Smooth muscle cell (in vitro differentiated cells): ENCODE data around the gene SMTNL1. TPM values are rescaled to one million over a fixed set of nuclear protein-coding genes. Genes with fewer than 3 reads are reported as not detected.

Experiments
- DNase-seq: peaks from one replicate; lab custom pipeline; 2025; ENCODE audit not compliant: unreplicated experiment; lab: John Stamatoyannopoulos, UW
- H2AFZ ChIP-seq: fragments of 200-600 bp; sonication (generic); 2 replicates; pipeline ENCODE4 v1.6.0; 2016; ENCODE audit warnings: antibody characterized with exemption, low read depth, mild to moderate bottlenecking
- H3F3A ChIP-seq: fragments of 200-600 bp; sonication (generic); 2 replicates; pipeline ENCODE4 v1.6.0; 2017; ENCODE audit warnings: antibody characterized with exemption, low read depth
- H3K27ac ChIP-seq: fragments of 200-600 bp; sonication (generic); 2 replicates; pipeline ENCODE4 v1.5.1; 2016; ENCODE audit warnings: low read depth, mild to moderate bottlenecking
- H3K27me3 ChIP-seq: fragments of 200-600 bp; sonication (generic); 2 replicates; pipeline ENCODE4 v1.6.1; 2016; ENCODE audit warnings: low read depth, mild to moderate bottlenecking
- H3K36me3 ChIP-seq: fragments of 200-600 bp; sonication (generic); 2 replicates; pipeline ENCODE4 v1.5.1; 2016; ENCODE audit warnings: low read depth
- H3K4me1 ChIP-seq: fragments of 200-600 bp; sonication (generic); 2 replicates; pipeline ENCODE4 v1.5.1; 2016; ENCODE audit warnings: low read depth
- H3K4me2 ChIP-seq: fragments of 200-600 bp; sonication (generic); 2 replicates; pipeline ENCODE4 v1.6.0; 2016; ENCODE audit warnings: mild to moderate bottlenecking
- H3K4me3 ChIP-seq: fragments of 200-600 bp; sonication (generic); 2 replicates; pipeline ENCODE4 v1.5.1; 2016; ENCODE audit warnings: mild to moderate bottlenecking
- H3K79me2 ChIP-seq: fragments of 200-600 bp; sonication (generic); 2 replicates; pipeline ENCODE4 v1.6.0; 2016; ENCODE audit warnings: low read depth, mild to moderate bottlenecking
- H3K9ac ChIP-seq: fragments of 200-600 bp; sonication (generic); 2 replicates; pipeline ENCODE4 v1.6.0; 2016; ENCODE audit warnings: low read depth
- H3K9me3 ChIP-seq: fragments of 200-600 bp; sonication (generic); replicated peaks from 2 replicates; pipeline ENCODE4 v1.5.1; 2016; ENCODE audit warnings: low read depth
- H4K20me1 ChIP-seq: fragments of 200-600 bp; sonication (generic); 2 replicates; pipeline ENCODE4 v1.6.0; 2016; ENCODE audit warnings: low read depth
- WGBS: methylation state at CpG from one replicate; pipeline ENCODE4 v1.1.7; 2016; ENCODE audit warnings: low lambda C conversion rate; 5-methylcytosine and 5-hydroxymethylcytosine counted together
- polyA plus RNA-seq: library from polyadenylated mRNA; unstranded; fragments of >200 nt; fragmentation: Nextera tagmentation; extraction: Ambion mirVana; gene quantifications from 2 replicates; pipeline ENCODE4 v1.2.1, GENCODE V29; 2016
- total RNA-seq: library from RNA; depleted of rRNA; stranded (reverse); fragments of >200 nt; gene quantifications from 2 replicates; pipeline ENCODE4 v1.2.3, GENCODE V29; 2014
- TF ChIP-seq, protein P1 (sequence below): fragments of 200-600 bp; sonication (generic); IDR thresholded peaks from 2 replicates; pipeline ENCODE4 v1.5.1; 2017; ENCODE audit warnings: borderline replicate concordance, mild to moderate bottlenecking, antibody characterized with exemption; ENCODE audit not compliant: insufficient read depth, poor library complexity, severe bottlenecking

SMTNL1 gene
- total and polyA plus RNA-seq, 2 experiments from 2014 or later = not detected

GRCh38 chr11:57502376-57502775, 35.0 kb upstream of the SMTNL1 start:
- no peaks in the 10 kb centered on the region for H3K79me2 ChIP-seq
- H3K36me3 ChIP-seq = no peaks in the 10 kb centered on the region
- H4K20me1 ChIP-seq = no peaks in the 10 kb centered on the region
- WGBS = 93% methylated on average over 3 of the region's 3 CpGs
- TF ChIP-seq, protein P1, sequence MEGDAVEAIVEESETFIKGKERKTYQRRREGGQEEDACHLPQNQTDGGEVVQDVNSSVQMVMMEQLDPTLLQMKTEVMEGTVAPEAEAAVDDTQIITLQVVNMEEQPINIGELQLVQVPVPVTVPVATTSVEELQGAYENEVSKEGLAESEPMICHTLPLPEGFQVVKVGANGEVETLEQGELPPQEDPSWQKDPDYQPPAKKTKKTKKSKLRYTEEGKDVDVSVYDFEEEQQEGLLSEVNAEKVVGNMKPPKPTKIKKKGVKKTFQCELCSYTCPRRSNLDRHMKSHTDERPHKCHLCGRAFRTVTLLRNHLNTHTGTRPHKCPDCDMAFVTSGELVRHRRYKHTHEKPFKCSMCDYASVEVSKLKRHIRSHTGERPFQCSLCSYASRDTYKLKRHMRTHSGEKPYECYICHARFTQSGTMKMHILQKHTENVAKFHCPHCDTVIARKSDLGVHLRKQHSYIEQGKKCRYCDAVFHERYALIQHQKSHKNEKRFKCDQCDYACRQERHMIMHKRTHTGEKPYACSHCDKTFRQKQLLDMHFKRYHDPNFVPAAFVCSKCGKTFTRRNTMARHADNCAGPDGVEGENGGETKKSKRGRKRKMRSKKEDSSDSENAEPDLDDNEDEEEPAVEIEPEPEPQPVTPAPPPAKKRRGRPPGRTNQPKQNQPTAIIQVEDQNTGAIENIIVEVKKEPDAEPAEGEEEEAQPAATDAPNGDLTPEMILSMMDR = no peak
- no peaks in the 10 kb centered on the region for H3K27me3 ChIP-seq
- no peak overlapping the region for H2AFZ ChIP-seq
- no peaks in the 10 kb centered on the region for H3K9me3 ChIP-seq
- peaks cover 3% of the 10 kb centered on the region for H3K4me1 ChIP-seq
- H3F3A ChIP-seq = no peaks in the 10 kb centered on the region
- no peak for DNase-seq
- H3K4me2 ChIP-seq = no peak overlapping the region
- H3K27ac ChIP-seq = no peak overlapping the region
- H3K9ac ChIP-seq = no peak overlapping the region
- H3K4me3 ChIP-seq = no peak overlapping the region

DNA sequence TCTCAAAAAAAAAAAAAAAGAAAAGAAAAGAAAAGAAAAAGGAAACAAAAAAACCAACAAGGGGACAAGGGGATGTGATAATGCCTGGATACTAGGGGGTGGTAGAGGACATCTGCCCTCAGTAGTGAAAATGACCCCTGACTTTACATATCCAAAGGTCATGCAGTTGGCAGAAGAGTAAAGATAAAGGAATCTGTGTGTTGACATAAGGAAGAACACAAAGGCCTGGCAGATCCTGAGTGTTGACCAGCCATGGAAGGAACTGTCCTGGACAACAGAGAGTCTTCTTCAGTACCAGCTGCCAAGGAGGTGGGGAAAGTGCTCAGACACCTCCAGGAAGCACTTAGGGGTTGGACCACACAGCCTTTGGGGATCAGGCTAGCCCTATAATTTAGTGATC, 34.5 kb upstream of the SMTNL1 start:
- no peaks in the 10 kb centered on the region for H3K27me3 ChIP-seq
- H3K4me1 ChIP-seq = peaks cover 3% of the 10 kb centered on the region
- TF ChIP-seq, protein P1 = no peak
- H3K79me2 ChIP-seq = no peaks in the 10 kb centered on the region
- no peaks in the 10 kb centered on the region for H4K20me1 ChIP-seq
- H3K4me2 ChIP-seq = no peak overlapping the region
- H3K27ac ChIP-seq = no peak overlapping the region
- no peak overlapping the region for H3K4me3 ChIP-seq
- no peak overlapping the region for H3K9ac ChIP-seq
- no peaks in the 10 kb centered on the region for H3K36me3 ChIP-seq
- no peak for DNase-seq
- H2AFZ ChIP-seq = no peak overlapping the region
- H3F3A ChIP-seq = no peaks in the 10 kb centered on the region
- H3K9me3 ChIP-seq = no peaks in the 10 kb centered on the region

DNA sequence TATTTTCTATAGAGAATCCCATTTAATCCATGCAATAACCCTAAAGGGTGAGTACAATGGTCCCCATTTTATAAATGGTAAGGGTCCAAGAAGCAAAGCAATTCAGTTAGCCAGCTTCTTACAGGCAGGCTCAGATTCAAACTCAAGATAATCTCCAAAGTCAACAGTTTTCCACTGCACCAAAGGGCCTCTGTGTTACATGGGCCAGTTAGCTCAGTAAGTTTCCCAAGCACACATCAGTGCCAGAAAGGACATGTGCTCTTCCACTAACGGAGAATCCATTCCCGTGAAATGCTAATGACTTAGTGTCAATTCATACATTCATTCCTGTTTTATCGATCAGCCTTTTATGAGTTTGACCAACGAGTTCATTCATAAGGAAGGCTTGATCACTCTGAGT, 32.9 kb upstream of the SMTNL1 start:
- Histone ChIP-seq H4K20me1 (no peaks in the 10 kb centered on the region), H3K36me3 (no peaks in the 10 kb centered on the region), H2AFZ (no peak overlapping the region), H3K9me3 (no peaks in the 10 kb centered on the region), H3K4me3 (no peak overlapping the region), H3K4me1 (peaks cover 3% of the 10 kb centered on the region), H3K27ac (no peak overlapping the region), H3K9ac (no peak overlapping the region), H3K27me3 (no peaks in the 10 kb centered on the region), H3K79me2 (no peaks in the 10 kb centered on the region), H3K4me2 (no peak overlapping the region), H3F3A (no peaks in the 10 kb centered on the region)
- TF ChIP-seq, protein P1 = no peak
- no peak for DNase-seq
- WGBS = 94% methylated on average over 4 of the region's 4 CpGs

GRCh38 chr11:57506522-57506921, 30.9 kb upstream of the SMTNL1 start:
- Histone ChIP-seq H2AFZ (no peak overlapping the region), H3K4me2 (no peak overlapping the region), H3K79me2 (no peaks in the 10 kb centered on the region), H3F3A (no peaks in the 10 kb centered on the region), H3K9ac (no peak overlapping the region), H3K4me1 (no peaks in the 10 kb centered on the region), H3K4me3 (no peak overlapping the region), H3K9me3 (no peaks in the 10 kb centered on the region), H3K27ac (no peak overlapping the region), H3K27me3 (no peaks in the 10 kb centered on the region), H4K20me1 (no peaks in the 10 kb centered on the region), H3K36me3 (no peaks in the 10 kb centered on the region)
- WGBS = 87% methylated on average over 1 of the region's 1 CpG
- no peak for DNase-seq
- TF ChIP-seq, protein P1 = no peak
